ENCODE measurements around the gene TYR.
"Not testable (repeated sequence)": the region's sequence is repeated elsewhere in the genome, so short reads cannot be mapped to it uniquely, and the experiment has no call there.

The TYR gene

DNA sequence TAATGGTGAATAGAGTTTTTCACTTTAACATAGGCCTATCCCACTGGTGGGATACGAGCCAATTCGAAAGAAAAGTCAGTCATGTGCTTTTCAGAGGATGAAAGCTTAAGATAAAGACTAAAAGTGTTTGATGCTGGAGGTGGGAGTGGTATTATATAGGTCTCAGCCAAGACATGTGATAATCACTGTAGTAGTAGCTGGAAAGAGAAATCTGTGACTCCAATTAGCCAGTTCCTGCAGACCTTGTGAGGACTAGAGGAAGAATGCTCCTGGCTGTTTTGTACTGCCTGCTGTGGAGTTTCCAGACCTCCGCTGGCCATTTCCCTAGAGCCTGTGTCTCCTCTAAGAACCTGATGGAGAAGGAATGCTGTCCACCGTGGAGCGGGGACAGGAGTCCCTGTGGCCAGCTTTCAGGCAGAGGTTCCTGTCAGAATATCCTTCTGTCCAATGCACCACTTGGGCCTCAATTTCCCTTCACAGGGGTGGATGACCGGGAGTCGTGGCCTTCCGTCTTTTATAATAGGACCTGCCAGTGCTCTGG, at the start of gene TYR:
TYR (plus strand) TSS at position 185 of the 541 bp plus-strand sequence; CDS start at position 264, 79 bp downstream.
- no peak for DNase-seq

- DNase-seq: no peak
These were observed 41.1 kb upstream of the TYR start for GRCh38 chr11:89136606-89137005.

DNA sequence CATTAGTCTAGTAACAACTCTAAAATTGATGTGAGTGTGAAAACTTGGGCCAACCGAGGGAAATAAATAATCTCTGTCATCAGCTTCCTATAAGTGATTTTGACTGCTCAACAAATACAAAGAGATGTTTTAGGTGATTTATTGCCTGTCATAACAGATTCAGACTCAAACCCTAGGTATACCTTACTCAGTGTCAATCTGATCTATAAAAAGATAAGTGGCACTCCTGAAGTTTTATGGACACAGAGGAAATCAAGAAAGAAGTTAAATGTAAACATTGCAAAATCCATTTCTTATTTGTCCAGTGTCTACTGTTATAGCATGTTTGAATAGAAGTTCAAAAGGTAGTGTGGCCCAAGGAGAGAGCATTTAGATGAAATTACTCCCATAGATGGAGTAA, 30.4 kb upstream of the TYR start:
- no peak for DNase-seq

GRCh38 chr11:89159974-89160373, 17.7 kb upstream of the TYR start:
- no peak for DNase-seq

- DNase-seq: no peak
These were observed 15.7 kb upstream of the TYR start for GRCh38 chr11:89161949-89162348.

- no peak for DNase-seq
These were observed 14.0 kb upstream of the TYR start for GRCh38 chr11:89163686-89164085.

- DNase-seq: no peak
These were observed 9.3 kb upstream of the TYR start for GRCh38 chr11:89168396-89168795.

DNA sequence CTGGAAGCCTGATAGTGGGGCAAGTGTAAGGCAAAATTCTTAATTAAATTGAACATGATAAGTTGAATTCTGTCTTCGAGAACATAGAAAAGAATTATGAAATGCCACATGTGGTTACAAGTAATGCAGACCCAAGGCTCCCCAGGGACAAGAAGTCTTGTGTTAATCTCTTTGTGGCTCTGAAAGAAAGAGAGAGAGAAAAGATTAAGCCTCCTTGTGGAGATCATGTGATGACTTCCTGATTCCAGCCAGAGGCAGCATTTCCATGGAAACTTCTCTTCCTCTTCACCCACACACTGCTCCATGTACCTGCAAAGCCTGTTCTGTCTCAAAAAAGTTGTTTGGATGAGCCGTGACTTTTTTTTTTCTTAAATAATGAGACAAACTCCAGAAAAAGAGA, 1.9 kb upstream of the TYR start:
- no peak for DNase-seq

DNA sequence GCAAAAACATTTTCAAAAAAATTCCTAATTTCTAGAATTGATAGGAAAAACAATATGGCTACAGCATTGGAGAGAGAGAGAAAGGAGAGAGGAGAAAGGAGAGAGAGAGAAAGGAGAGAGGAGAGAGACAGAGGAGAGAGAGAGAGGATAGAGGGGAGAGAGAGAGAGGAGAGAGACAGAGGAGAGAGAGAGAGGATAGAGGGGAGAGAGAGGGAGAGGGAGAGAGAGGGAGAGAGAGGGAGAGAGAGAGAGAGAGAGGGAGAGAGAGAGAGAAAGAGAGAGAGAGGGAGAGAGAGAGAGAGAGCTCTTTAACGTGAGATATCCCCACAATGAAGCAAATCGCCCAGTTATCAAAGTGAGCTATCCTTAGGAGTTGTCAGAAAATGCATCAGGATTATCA, 737 bp upstream of the TYR start:
- no peak for DNase-seq

DNA sequence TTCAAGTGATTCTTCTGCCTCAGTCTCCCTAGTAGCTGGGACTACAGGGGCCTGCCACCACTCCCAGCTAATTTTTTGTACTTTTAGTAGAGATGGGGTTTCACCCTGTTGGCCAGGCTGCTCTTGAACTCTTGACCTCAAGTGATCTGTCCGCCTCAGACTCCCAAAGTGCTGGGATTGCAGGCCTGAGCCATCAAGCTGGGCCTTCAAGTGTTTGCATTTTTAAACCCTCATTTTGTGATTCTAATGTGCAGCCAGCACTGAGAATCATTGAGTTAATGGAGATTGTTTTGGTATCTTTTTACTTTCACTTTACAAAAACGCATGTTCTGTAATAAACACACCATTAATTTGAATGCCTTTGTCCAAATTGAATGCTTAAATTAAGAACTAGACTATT, 3.4 kb downstream of the TYR start:
- DNase-seq: no peak

DNA sequence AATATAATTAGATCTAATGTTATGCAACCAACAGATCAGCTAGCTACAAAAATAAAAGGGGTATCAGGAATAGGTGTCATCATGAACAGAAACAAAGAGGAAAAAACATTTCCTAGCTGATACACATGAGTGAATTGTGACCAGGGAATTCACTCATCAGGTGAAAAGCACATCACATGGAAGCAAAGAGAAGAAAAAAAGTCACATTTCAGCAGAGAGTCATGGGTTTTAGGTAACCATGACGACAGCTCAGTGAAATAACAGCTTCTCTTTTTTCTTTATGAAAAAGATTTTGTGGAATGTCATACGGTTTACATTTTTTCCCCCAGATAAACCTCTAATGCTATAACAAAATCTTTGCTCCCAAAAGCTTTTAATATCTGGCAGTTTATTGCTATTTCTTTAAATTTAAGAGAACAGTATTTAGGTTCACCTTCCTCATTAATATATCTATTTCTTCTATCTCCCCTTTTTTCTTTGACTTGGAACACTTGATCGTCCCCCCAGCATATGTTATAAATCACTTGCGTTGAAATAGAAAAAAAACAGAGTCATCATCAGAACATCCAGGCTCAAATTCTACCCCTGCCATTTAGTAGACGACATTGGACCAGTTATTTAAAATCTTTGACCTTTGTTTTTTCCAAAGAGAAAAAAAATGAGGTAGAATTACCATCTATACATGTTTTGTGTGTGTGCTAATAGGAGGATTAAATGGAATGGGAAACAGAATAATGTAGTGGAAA, 5.3 kb downstream of the TYR start:
- no peak for DNase-seq

GRCh38 chr11:89184021-89184420, 6.3 kb downstream of the TYR start:
- no peak for DNase-seq

DNA sequence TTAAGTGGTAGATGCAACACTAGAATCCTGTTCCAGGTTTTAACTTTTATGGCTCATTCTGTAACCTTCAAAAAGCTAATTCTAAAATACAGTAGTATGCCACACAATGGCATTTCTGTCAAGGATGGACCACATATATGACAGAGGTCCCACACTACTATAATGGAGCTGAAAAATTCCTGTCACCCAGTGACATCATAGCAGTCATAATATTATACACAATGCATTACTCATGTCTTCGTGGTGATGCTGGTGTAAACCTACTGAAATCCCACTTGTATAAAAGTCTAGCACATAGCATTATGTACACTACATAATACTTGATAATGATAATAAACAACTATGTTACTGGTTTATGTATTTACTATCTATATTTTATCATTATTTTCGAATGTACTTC, 12.1 kb downstream of the TYR start:
- no peak for DNase-seq

- no peak for DNase-seq
These were observed 23.5 kb downstream of the TYR start for GRCh38 chr11:89201138-89201537.

DNA sequence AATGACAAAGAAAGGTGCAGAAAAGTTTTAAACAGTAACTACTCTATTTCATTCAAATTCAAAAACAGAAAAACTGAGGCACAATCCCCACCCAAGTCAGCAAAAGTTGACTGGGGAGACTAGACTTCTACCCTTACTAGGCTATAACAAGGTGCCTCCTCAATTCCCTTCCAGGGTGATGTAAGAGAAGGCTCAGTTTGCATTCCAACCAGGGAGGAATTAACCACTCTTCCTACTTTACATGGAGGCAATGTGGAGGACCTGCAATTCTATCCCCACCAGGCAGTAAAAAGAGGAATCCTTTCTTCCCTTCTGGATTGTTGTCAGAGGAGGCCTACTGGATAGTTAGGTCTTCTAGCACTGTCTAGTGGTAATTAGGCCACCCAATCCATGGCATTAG, 26.1 kb downstream of the TYR start:
- no peak for DNase-seq

GRCh38 chr11:89205378-89205777, 27.7 kb downstream of the TYR start:
- DNase-seq: no peak

GRCh38 chr11:89220684-89221339, 43.1 kb downstream of the TYR start:
- no peak for DNase-seq

DNA sequence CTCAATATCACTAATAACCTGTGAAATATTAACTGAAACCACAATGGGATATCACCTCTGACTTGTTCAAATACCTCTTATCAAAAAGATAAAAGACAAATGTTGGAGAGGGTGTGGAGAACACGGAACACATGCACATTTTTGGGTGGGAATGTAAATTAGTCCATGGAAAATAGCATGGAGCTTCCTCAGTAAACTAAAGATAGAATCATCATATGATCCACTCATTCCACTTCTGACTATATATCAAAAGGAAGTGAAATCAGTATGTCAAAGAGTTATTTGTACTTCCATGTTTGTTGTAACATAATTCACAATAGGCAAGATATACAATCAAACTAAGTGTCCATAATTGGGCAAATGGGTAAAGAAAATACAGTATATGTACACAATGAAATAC, 57.4 kb downstream of the TYR start:
- no peak for DNase-seq

GRCh38 chr11:89235976-89236375, 58.3 kb downstream of the TYR start:
- no peak for DNase-seq

DNA sequence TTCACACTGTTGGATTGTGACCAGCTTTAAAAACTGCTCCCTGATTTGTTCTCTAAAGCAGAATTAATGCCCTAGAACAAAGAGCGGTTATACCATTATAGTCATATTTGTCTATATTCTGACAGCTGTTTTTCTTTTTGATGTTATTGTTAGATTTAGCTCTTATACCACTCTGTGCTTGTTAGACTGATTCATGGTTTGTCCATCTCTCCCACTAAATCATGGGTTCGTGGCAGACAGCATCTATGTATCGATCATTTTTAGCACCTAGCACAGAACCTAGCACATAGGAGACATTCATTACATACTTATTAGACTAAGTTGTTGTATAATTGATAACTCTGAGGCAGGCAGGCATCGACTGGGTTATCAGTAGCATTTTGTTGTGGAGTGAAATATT, 69.3 kb downstream of the TYR start:
- DNase-seq: not testable (repeated sequence)

GRCh38 chr11:89249196-89249595, 71.5 kb downstream of the TYR start:
- DNase-seq: no peak

DNA sequence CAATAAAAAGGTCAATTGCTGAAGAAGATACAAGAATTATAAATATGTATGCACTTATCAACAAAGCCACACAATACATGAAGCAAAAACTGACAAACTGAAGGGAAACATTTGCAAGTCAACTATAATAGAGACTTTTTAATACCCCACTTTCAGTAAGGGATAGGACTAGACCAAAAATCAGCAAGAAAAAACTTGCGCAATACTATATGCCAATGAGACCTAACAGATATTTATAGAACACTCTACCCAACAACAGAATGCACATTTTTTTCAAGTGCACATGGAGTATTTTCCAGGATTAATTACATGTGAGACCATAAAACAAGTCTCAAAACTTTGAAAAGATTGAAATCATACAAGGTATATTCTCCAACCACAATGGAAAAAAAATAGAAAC, 83.8 kb downstream of the TYR start:
- DNase-seq: not testable (repeated sequence)

- DNase-seq: no peak
These were observed 90.1 kb downstream of the TYR start for GRCh38 chr11:89267660-89268302.

DNA sequence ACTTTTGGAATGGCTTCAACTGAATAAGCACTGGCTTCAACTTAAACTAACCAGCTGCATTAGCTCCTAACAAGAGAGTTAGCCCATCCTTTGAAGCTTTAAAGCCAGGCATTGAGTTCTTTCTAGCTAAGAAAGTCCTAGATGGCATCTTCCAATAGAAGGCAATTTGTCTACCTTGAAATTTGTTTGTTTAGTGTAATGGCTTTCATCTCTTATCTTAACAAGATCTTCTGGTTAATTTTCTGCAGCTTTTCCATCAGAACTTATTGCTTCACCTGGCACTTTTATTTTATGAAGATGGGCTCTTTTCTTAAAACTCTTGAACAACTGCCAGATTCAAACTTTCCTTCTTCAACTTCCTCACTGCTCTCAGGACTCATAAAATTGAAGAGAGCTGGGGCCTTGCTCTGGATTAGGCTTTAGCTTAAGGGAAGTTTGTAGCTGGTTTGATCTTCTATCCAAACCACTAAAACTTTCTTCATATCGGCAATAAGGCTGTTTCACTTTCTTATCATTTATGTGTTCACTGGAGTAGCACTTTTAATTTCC, 94.9 kb downstream of the TYR start:
- not testable (repeated sequence) for DNase-seq
